ENCODE results near the gene BPGM.

Gene BPGM

GRCh38 chr7:134726581-134726980 lies 79.9 kb downstream of the BPGM start:
- H3K27me3 ChIP-seq (replicated peaks; ENCODE audit: control insufficient read depth, insufficient read depth, low read length, poor library complexity, severe bottlenecking): no peaks in the 10 kb centered on the region
- no peak for DNase-seq
- H3K27ac ChIP-seq (ENCODE audit: insufficient read depth, low read length, poor library complexity, severe bottlenecking): no peak overlapping the region
- H3K4me3 ChIP-seq (ENCODE audit: insufficient read depth, low read depth, low read length, poor library complexity, severe bottlenecking): no peak overlapping the region
- no peaks in the 10 kb centered on the region for H3K36me3 ChIP-seq (ENCODE audit: control insufficient read depth, insufficient read depth, low read length)
- no peaks in the 10 kb centered on the region for H3K9me3 ChIP-seq (ENCODE audit: control insufficient read depth, low read length)
- no peaks in the 10 kb centered on the region for H3K4me1 ChIP-seq (ENCODE audit: control insufficient read depth, insufficient read depth, low read length, poor library complexity, severe bottlenecking)

- no peak overlapping the region for H3K4me3 ChIP-seq (ENCODE audit: insufficient read depth, low read depth, low read length, poor library complexity, severe bottlenecking)
- H3K36me3 ChIP-seq (ENCODE audit: control insufficient read depth, insufficient read depth, low read length): no peaks in the 10 kb centered on the region
- H3K27me3 ChIP-seq (replicated peaks; ENCODE audit: control insufficient read depth, insufficient read depth, low read length, poor library complexity, severe bottlenecking): no peaks in the 10 kb centered on the region
- H3K27ac ChIP-seq (ENCODE audit: insufficient read depth, low read length, poor library complexity, severe bottlenecking): no peak overlapping the region
- H3K4me1 ChIP-seq (ENCODE audit: control insufficient read depth, insufficient read depth, low read length, poor library complexity, severe bottlenecking): no peaks in the 10 kb centered on the region
- H3K9me3 ChIP-seq (ENCODE audit: control insufficient read depth, low read length): no peaks in the 10 kb centered on the region
- no peak for DNase-seq
These were observed 81.1 kb downstream of the BPGM start for GRCh38 chr7:134727711-134728110.
